ENCODE results near the gene CHST11.
"Not testable (repeated sequence)": the region's sequence is repeated elsewhere in the genome, so short reads cannot be mapped to it uniquely, and the experiment has no call there.

Gene CHST11

GRCh38 chr12:104801005-104801404 lies 344.3 kb downstream of the CHST11 start:
- Histone ChIP-seq H3K27ac (no peak overlapping the region), H3K9ac (no peak overlapping the region), H3K4me3 (no peak overlapping the region), H3K4me1 (peaks cover 0 to 11% (median 0%) of the 10 kb centered on the region in 10 experiments; a peak in 6 of 20 replicates), H3K27me3 (no peaks in the 10 kb centered on the region), H3K4me2 (no peak overlapping the region), H3K36me3 (no peaks in the 10 kb centered on the region), H3K9me3 (replicated peaks in 1 of 11) (no peaks in the 10 kb centered on the region), H4K20me1 (no peaks in the 10 kb centered on the region)
- no peak for TF ChIP-seq Cebpa-rat (IDR thresholded peaks at IDR 0.05)

DNA sequence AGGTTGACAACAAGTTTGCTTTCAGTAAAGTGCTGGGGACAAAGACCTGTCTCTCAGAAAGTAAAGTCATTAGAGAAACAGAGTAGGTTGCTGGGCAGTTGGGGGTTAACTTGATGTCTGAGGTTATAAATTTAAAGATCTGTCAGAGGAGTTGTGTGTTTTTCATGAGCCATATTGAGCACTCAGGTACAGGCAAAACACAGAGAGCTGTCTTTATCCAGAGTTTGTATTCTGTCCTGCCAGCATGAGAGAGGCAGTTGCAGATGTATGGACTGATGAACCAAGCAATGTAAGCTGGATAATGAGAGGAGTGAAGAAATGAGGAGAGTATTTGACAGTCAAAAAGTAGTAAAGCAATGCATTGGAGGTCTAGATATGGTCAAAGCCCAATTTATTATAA lies 344.7 kb downstream of the CHST11 start:
- Histone ChIP-seq H3K4me1 (peaks cover 0 to 11% (median 0%) of the 10 kb centered on the region in 10 experiments; a peak in 6 of 20 replicates), H3K36me3 (no peaks in the 10 kb centered on the region), H3K4me3 (no peak overlapping the region), H4K20me1 (no peaks in the 10 kb centered on the region), H3K27me3 (no peaks in the 10 kb centered on the region), H3K27ac (no peak overlapping the region), H3K4me2 (no peak overlapping the region), H3K9me3 (replicated peaks in 1 of 11) (no peaks in the 10 kb centered on the region), H3K9ac (no peak overlapping the region)
- no peak for TF ChIP-seq Cebpa-rat (IDR thresholded peaks at IDR 0.05)

- Histone ChIP-seq H3K36me3 (no peaks in the 10 kb centered on the region), H3K4me1 (peaks cover 0 to 11% (median 0%) of the 10 kb centered on the region in 10 experiments; a peak in 6 of 20 replicates), H3K4me2 (peak overlapping the region in 2 of 11 experiments; percentile 7 to 48; a peak in 1 of 22 replicates), H3K4me3 (no peak overlapping the region), H3K9me3 (replicated peaks in 1 of 11) (no peaks in the 10 kb centered on the region), H3K27me3 (no peaks in the 10 kb centered on the region), H4K20me1 (no peaks in the 10 kb centered on the region), H3K27ac (no peak overlapping the region), H3K9ac (no peak overlapping the region)
- no peak for TF ChIP-seq Cebpa-rat (IDR thresholded peaks at IDR 0.05)
These were observed 345.5 kb downstream of the CHST11 start for GRCh38 chr12:104802208-104802607.

DNA sequence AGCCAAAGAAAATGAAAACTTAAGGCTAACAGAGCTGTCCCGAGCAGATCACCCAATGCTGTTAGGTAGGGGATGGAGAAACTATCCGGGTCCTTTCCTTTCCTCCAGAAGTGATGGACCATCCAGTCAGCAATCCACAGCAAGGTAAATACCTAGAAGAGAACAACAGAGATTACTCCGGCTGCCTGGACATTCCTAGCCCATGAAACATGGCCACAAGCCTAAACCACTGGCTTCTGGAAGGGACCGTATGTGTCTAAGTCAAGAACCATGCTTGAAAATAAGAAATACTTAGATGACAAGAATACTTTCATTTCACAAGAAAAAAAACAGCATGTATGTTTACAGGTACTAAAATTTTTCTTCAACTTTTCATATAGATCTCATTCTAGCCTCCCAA lies 348.4 kb downstream of the CHST11 start:
- H3K9me3 ChIP-seq (replicated peaks in 1 of 11) = no peaks in the 10 kb centered on the region
- H3K4me2 ChIP-seq = no peak overlapping the region
- TF ChIP-seq Cebpa-rat (IDR thresholded peaks at IDR 0.05) = no peak
- no peaks in the 10 kb centered on the region for H4K20me1 ChIP-seq
- no peak overlapping the region for H3K9ac ChIP-seq
- H3K4me1 ChIP-seq = peaks cover 0 to 17% (median 0%) of the 10 kb centered on the region in 10 experiments; a peak in 6 of 20 replicates
- H3K27me3 ChIP-seq = no peaks in the 10 kb centered on the region
- H3K36me3 ChIP-seq = no peaks in the 10 kb centered on the region
- no peak overlapping the region for H3K4me3 ChIP-seq
- H3K27ac ChIP-seq = no peak overlapping the region

DNA sequence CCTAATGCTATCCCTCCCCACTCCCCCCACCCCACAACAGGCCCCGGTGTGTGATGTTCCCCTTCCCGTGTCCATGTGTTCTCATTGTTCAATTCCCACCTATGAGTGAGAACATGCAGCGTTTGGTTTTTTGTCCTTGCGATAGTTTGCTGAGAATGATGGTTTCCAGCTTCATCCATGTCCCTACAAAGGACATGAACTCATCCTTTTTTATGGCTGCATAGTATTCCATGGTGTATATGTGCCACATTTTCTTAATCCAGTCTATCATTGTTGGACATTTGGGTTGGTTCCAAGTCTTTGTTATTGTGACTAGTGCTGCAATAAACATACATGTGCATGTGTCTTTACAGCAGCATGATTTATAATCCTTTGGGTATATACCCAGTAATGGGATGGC lies 349.4 kb downstream of the CHST11 start:
- not testable (repeated sequence) for H3K36me3 ChIP-seq; H3K9me3 ChIP-seq (replicated peaks in 1 of 11); H3K27me3 ChIP-seq; H3K4me3 ChIP-seq; H4K20me1 ChIP-seq; H3K9ac ChIP-seq; H3K27ac ChIP-seq; H3K4me2 ChIP-seq
- peaks cover 0 to 12% (median 0%) of the 10 kb centered on the region in 10 experiments; a peak in 6 of 20 replicates for H3K4me1 ChIP-seq

DNA sequence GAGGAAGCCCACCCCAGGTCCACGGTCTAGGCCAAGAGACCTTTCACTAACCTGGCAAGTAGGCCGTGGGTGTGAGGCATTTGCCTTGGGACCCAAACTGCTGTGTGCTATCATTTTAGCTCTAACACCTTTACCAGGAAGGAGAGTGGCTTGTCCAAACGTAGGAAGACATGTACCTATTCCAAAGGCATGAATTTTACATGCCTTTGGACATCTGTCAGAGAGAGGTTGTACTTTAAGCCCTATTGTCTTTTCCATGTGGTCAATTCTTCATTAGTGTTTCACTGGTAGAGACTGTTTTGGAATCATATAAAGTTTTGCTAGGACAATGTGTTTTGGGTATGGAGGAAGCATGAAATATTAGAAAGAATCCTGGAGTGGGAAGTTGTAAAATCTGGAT lies 352.5 kb downstream of the CHST11 start:
- Histone ChIP-seq H3K27ac (no peak overlapping the region), H3K36me3 (no peaks in the 10 kb centered on the region), H3K4me3 (no peak overlapping the region), H3K4me2 (no peak overlapping the region), H4K20me1 (no peaks in the 10 kb centered on the region), H3K4me1 (peaks cover 0 to 5% (median 0%) of the 10 kb centered on the region in 10 experiments; a peak in 1 of 20 replicates), H3K9ac (no peak overlapping the region), H3K9me3 (replicated peaks in 1 of 11) (no peaks in the 10 kb centered on the region), H3K27me3 (no peaks in the 10 kb centered on the region)
- no peak for TF ChIP-seq Cebpa-rat (IDR thresholded peaks at IDR 0.05)

GRCh38 chr12:104809706-104810385 lies 353.1 kb downstream of the CHST11 start:
- Histone ChIP-seq H3K9me3 (replicated peaks in 1 of 11) (no peaks in the 10 kb centered on the region), H4K20me1 (no peaks in the 10 kb centered on the region), H3K4me1 (peaks cover 0 to 5% (median 0%) of the 10 kb centered on the region in 10 experiments; a peak in 1 of 20 replicates), H3K27me3 (no peaks in the 10 kb centered on the region), H3K4me2 (no peak overlapping the region), H3K27ac (no peak overlapping the region), H3K36me3 (no peaks in the 10 kb centered on the region), H3K9ac (no peak overlapping the region), H3K4me3 (no peak overlapping the region)
- no peak for TF ChIP-seq Cebpa-rat (IDR thresholded peaks at IDR 0.05)
